ENCODE data around the gene CTSA.

Gene CTSA

DNA sequence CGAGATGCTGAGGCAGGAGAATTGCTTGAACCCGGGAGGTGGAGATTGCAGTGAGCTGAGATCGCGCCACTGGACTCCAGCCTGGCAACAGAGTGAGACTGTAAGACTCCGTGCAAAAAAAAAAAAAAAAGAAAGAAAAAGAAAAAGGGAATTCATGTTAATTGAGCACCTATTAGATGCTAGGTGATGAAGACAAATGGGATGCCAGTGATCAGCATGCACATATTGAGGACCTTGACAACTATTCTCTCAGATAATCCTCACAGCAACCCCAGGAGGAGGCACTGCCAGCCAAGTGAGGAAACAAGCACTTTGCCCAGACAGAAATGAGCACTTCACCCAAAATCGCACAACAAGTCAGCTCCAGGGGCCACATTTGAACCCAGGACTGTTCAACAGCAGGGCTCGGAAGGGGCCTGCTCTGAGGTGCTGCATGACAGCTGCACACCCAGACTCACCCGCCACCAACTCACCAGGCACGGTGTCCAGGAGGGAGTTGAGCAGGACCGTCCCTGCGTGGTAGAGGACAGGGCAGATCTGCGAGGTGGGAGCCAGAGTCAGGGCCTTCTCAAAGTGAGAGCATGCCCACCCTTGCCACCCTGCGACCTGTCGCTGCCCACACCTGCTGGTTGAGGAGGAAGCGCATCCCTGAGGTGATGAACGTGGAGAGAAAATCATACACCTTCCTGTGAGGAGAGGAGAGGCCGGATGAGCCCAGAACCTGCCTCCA is 16.2 kb downstream of the CTSA start:
- TF ChIP-seq TAF1 (IDR thresholded peaks at IDR 0.05; ENCODE audit: low read depth): no peak
- TF ChIP-seq, protein P1, sequence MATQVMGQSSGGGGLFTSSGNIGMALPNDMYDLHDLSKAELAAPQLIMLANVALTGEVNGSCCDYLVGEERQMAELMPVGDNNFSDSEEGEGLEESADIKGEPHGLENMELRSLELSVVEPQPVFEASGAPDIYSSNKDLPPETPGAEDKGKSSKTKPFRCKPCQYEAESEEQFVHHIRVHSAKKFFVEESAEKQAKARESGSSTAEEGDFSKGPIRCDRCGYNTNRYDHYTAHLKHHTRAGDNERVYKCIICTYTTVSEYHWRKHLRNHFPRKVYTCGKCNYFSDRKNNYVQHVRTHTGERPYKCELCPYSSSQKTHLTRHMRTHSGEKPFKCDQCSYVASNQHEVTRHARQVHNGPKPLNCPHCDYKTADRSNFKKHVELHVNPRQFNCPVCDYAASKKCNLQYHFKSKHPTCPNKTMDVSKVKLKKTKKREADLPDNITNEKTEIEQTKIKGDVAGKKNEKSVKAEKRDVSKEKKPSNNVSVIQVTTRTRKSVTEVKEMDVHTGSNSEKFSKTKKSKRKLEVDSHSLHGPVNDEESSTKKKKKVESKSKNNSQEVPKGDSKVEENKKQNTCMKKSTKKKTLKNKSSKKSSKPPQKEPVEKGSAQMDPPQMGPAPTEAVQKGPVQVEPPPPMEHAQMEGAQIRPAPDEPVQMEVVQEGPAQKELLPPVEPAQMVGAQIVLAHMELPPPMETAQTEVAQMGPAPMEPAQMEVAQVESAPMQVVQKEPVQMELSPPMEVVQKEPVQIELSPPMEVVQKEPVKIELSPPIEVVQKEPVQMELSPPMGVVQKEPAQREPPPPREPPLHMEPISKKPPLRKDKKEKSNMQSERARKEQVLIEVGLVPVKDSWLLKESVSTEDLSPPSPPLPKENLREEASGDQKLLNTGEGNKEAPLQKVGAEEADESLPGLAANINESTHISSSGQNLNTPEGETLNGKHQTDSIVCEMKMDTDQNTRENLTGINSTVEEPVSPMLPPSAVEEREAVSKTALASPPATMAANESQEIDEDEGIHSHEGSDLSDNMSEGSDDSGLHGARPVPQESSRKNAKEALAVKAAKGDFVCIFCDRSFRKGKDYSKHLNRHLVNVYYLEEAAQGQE (IDR thresholded peaks at IDR 0.05; ENCODE audit: low read depth): no peak
- TF ChIP-seq NFIC (IDR thresholded peaks at IDR 0.05): no peak
- no peak for TF ChIP-seq YY1 (IDR thresholded peaks at IDR 0.05; ENCODE audit: low read depth)
- TF ChIP-seq EP300 (IDR thresholded peaks at IDR 0.05; ENCODE audit: borderline replicate concordance): no peak
- TF ChIP-seq ZBTB7A (IDR thresholded peaks at IDR 0.05; ENCODE audit: low read depth): no peak
- TF ChIP-seq TEAD4 (IDR thresholded peaks at IDR 0.05): no peak
- TF ChIP-seq CEBPB (IDR thresholded peaks at IDR 0.05): no peak

DNA sequence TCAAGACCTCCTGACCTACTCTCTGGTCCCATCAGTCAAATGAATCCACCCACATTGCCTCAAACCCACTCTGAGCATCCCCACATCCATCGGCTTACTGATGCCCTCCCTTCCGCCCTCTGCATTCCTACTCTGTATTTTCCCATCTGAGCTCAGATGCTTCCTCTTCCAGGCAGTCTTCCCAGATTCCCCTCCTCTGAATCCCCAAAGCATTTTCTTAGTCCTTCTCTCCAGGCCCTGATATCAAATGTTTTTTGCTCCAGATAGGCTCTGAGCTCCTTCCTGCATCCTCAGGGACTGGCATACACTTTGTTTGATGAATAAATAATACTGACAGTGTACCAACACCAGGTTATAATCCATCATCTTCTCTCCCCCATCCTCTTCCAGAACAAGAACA is 16.9 kb downstream of the CTSA start:
- TF ChIP-seq CEBPB (IDR thresholded peaks at IDR 0.05): no peak
- no peak for TF ChIP-seq ZBTB7A (IDR thresholded peaks at IDR 0.05; ENCODE audit: low read depth)
- TF ChIP-seq, protein P2, sequence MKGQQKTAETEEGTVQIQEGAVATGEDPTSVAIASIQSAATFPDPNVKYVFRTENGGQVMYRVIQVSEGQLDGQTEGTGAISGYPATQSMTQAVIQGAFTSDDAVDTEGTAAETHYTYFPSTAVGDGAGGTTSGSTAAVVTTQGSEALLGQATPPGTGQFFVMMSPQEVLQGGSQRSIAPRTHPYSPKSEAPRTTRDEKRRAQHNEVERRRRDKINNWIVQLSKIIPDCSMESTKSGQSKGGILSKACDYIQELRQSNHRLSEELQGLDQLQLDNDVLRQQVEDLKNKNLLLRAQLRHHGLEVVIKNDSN (IDR thresholded peaks at IDR 0.05): no peak
- no peak for TF ChIP-seq TCF12 (IDR thresholded peaks at IDR 0.05; ENCODE audit: low read depth)
- no peak for TF ChIP-seq NFIC (IDR thresholded peaks at IDR 0.05)
- no peak for TF ChIP-seq EGR1 (IDR thresholded peaks at IDR 0.05)
- no peak for TF ChIP-seq TAF1 (IDR thresholded peaks at IDR 0.05; ENCODE audit: low read depth)
- TF ChIP-seq EP300 (IDR thresholded peaks at IDR 0.05; ENCODE audit: borderline replicate concordance): no peak
- TF ChIP-seq RAD21 (IDR thresholded peaks at IDR 0.05; ENCODE audit: low read depth): no peak
- no peak for TF ChIP-seq FOXM1 (IDR thresholded peaks at IDR 0.05; ENCODE audit: borderline replicate concordance, low read depth)
- no peak for TF ChIP-seq TEAD4 (IDR thresholded peaks at IDR 0.05)

DNA sequence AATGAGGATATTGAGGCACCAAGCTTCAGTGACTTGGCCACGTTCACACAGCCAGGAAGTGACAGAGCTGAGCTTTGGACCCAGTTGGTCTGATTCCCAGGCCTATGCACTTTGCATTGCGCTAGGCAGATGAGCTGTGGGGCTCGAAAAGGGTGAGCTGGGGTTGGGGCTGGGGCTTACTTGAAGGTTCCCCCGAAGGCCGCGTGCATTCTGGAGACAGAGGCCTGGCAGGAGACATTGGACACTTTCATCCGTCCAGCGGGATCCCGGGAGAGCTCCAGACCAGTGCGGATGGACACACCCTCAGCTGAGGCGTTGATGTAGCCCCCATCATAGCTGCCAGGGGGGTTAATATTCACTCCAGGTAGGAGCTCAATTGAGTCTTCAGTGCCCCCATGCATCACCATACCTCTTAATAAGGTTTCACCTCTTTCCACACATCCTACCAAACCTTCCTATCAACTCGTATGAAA is 18.2 kb downstream of the CTSA start:
- TF ChIP-seq TCF12 (IDR thresholded peaks at IDR 0.05; ENCODE audit: low read depth) (no peak), CEBPB (IDR thresholded peaks at IDR 0.05) (no peak), TAF1 (IDR thresholded peaks at IDR 0.05; ENCODE audit: low read depth) (no peak), EGR1 (IDR thresholded peaks at IDR 0.05) (no peak), NFIC (IDR thresholded peaks at IDR 0.05) (no peak), RAD21 (IDR thresholded peaks at IDR 0.05; ENCODE audit: low read depth) (no peak), EP300 (IDR thresholded peaks at IDR 0.05; ENCODE audit: borderline replicate concordance) (no peak), ZBTB7A (IDR thresholded peaks at IDR 0.05; ENCODE audit: low read depth) (no peak), YY1 (IDR thresholded peaks at IDR 0.05; ENCODE audit: low read depth) (no peak)
- TF ChIP-seq, protein P3, sequence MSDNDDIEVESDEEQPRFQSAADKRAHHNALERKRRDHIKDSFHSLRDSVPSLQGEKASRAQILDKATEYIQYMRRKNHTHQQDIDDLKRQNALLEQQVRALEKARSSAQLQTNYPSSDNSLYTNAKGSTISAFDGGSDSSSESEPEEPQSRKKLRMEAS (IDR thresholded peaks at IDR 0.05): no peak
- TF ChIP-seq, protein P1 (IDR thresholded peaks at IDR 0.05; ENCODE audit: low read depth): no peak

DNA sequence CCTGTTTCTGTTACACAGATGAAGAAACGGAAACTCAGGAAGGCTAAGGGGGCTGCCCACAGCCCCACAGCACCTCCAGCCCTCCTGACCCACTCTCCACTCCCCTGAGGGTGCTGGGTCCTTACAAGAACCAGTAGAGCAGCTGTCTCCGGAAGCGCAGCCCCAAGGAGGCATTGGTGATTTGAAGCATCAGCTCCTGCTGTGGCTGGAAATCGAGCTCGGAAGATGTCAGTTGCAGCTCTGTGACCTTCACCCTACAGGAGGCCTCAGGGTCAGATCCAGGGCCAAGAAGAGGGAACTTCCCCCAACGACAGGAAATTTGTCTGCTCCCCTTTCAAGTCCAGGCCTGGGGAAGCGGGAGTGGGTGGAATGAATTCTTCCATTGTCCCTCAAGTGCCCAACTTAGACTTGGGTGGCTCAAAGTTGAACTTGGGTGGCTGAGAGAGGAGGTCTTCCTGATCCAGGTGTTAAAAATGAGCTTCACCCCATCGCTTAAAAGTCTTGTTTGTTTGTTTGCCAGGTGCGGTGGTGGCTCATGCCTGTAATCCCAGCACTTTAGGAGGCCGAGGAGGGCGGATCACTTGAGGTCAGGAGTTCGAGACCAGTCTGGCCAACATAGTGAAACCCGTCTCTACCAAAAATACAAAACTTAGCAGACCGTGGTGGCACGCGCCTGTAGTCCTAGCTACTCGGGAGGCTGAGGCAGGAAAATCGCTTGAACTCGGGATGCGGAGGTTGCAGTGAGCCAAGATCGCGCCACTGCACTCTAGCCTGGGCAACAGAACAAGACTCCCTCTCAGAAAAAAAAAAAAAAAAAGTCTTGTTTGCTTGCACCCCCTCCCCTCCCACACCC is 18.9 kb downstream of the CTSA start:
- TF ChIP-seq TCF12 (IDR thresholded peaks at IDR 0.05; ENCODE audit: low read depth) (no peak), FOXM1 (IDR thresholded peaks at IDR 0.05; ENCODE audit: borderline replicate concordance, low read depth) (no peak), TAF1 (IDR thresholded peaks at IDR 0.05; ENCODE audit: low read depth) (no peak), ZBTB7A (IDR thresholded peaks at IDR 0.05; ENCODE audit: low read depth) (no peak), TEAD4 (IDR thresholded peaks at IDR 0.05) (no peak), RAD21 (IDR thresholded peaks at IDR 0.05; ENCODE audit: low read depth) (no peak), CEBPB (IDR thresholded peaks at IDR 0.05) (no peak), YY1 (IDR thresholded peaks at IDR 0.05; ENCODE audit: low read depth) (no peak), NFIC (IDR thresholded peaks at IDR 0.05) (no peak), EGR1 (IDR thresholded peaks at IDR 0.05) (no peak), CREB1 (IDR thresholded peaks at IDR 0.05; ENCODE audit: low read depth) (no peak), EP300 (IDR thresholded peaks at IDR 0.05; ENCODE audit: borderline replicate concordance) (no peak)
- TF ChIP-seq, protein P1 (IDR thresholded peaks at IDR 0.05; ENCODE audit: low read depth): no peak
- TF ChIP-seq, protein P2 (IDR thresholded peaks at IDR 0.05): no peak
- TF ChIP-seq, protein P3 (IDR thresholded peaks at IDR 0.05): no peak

All from Ishikawa (cell line).